GM12864 (cell line): ENCODE measurements around the gene EPB41L4B.

Experiments
- DNase-seq: peaks from one replicate; pipeline ENCODE4 v3.0.0-alpha.2; 2011; ENCODE audit warnings: low read depth
- H3K4me3 ChIP-seq: 2 replicates; pipeline ENCODE4 v1.5.1; 2011; ENCODE audit warnings: mild to moderate bottlenecking, low read depth, low read length, control low read depth
- TF ChIP-seq, protein P1 (sequence below): IDR thresholded peaks from 2 replicates; pipeline ENCODE4 v1.5.1; 2011; ENCODE audit warnings: low read depth, mild to moderate bottlenecking, moderate library complexity, low read length, control low read depth, inconsistent platforms; ENCODE audit errors: missing control alignments

EPB41L4B gene

DNA sequence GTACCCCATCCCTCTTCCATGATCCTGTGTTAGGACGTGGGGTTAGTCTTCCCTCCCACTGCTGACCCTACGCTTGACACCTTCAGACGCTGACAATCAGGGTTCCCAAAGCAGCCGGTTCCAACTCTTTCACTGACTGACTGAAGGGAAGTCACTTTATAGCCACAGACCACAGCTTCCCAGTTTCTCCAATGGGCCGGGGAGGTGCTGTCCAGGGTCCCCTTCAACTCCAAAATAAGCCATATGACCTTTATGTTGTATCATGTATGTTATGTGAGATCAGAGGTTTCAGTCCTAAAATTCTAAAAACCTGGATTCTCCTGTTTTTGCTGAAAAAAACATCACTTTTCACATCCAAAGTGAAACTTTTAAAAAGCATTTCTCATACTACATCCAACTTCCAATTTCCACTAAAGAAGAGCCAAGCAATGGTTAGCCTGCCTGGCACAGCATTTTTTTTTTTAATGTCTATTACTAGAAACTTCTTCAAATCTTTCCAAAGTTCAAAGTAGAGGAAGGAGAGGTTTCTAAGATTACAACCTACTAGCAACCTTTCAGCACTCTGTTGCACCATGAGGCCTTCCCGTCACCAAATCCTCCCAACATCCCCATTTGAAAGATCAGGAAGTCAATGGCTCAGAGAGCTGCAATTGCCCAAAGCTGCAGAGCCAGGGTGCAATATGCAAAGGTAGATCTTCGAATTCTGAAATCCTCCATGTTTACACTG, 5.2 kb downstream of the EPB41L4B start:
- H3K4me3 ChIP-seq, result no peak overlapping the region
- no peak for DNase-seq
- TF ChIP-seq, protein P1, sequence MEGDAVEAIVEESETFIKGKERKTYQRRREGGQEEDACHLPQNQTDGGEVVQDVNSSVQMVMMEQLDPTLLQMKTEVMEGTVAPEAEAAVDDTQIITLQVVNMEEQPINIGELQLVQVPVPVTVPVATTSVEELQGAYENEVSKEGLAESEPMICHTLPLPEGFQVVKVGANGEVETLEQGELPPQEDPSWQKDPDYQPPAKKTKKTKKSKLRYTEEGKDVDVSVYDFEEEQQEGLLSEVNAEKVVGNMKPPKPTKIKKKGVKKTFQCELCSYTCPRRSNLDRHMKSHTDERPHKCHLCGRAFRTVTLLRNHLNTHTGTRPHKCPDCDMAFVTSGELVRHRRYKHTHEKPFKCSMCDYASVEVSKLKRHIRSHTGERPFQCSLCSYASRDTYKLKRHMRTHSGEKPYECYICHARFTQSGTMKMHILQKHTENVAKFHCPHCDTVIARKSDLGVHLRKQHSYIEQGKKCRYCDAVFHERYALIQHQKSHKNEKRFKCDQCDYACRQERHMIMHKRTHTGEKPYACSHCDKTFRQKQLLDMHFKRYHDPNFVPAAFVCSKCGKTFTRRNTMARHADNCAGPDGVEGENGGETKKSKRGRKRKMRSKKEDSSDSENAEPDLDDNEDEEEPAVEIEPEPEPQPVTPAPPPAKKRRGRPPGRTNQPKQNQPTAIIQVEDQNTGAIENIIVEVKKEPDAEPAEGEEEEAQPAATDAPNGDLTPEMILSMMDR, result no peak

DNA sequence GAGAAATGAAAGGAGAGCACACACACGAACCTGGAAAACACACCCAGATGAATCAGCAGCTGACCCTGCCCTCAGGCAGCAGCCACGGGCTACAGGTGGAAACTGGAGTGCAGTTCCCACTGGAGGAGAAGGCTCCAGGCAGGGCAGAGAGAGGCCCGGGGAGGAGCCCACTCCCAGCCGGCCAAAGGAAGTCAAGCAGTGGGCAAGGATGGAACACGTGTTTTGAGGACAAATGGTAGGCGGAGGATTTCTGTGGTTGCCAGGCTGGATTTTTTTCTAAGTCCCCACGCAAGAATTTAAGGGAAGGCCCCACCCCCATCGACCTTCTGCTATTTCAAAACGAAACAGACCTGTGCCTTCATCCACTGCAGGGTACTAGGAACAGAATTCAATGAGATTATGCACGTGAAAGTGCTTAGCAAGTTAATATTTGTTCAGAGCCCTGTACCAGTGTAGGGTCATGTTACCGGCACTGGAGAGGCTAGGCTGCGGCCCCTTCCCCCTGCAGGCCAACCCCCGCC, 6.8 kb downstream of the EPB41L4B start:
- TF ChIP-seq, protein P1, result no peak
- DNase-seq, result no peak
- no peak overlapping the region for H3K4me3 ChIP-seq

DNA sequence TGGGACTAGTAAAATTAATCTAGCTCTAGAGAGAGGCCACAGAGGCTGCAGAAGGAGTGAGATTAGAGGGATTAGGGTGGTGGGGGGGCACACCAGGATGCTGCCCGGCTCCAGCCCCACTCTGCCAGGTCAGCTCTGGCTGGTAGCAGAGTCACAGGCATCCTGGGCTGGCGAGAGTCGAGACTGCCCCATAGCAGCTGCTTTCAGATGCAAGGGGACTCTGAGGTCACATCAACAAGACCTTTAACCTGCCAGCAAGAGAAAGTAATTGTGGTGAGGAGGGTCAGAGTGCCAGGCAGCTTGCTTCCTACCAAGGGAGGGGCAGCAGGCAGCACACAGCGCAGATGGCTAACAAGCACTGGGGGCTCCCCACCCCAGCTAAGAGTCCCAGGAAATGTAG, 7.5 kb downstream of the EPB41L4B start:
- DNase-seq, result no peak
- TF ChIP-seq, protein P1, result no peak
- no peak overlapping the region for H3K4me3 ChIP-seq

DNA sequence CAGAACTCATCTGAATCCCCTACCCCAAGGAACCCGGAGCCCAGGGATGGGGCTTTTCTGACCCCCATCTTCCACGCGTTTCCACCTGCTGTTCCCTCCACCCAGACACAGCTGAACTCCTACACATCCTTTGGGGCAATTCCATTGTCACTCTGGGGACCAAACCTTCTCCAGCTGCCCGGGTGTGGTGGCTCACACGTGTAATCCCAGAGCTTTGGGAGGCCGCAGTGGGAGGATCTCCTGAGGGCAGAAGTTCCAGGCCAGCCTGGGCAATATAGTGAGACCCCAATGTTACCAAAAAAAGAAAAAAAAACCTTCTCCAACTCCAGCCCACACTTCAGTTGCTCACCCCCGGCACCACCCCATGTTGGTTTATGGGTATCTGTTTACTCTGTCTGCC, 8.1 kb downstream of the EPB41L4B start:
- no peak for DNase-seq
- TF ChIP-seq, protein P1, result no peak

DNA sequence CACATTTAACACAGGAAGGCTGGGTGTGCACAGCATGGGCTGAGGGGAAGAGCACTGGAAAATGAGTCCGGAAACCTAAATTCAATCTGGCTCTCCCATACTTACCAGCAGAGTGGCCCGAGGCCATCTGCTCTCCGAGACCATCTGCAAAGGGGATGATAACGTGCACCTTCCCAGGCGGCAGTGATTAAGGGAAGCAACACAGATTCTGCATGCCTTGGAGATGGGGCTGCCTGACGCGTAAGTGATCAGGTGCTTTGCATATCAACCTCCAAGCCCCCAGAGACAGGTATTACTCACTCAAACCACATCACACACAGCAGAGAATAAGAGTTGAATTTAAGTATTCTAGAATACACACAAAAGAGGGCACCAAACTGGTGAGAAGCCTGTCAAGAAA, 9.1 kb downstream of the EPB41L4B start:
- DNase-seq, result no peak
- H3K4me3 ChIP-seq, result no peak overlapping the region
- TF ChIP-seq, protein P1, result no peak

More for the DNA sequence above, 8.1 kb downstream of the EPB41L4B start:
- H3K4me3 ChIP-seq, result no peak overlapping the region

DNA sequence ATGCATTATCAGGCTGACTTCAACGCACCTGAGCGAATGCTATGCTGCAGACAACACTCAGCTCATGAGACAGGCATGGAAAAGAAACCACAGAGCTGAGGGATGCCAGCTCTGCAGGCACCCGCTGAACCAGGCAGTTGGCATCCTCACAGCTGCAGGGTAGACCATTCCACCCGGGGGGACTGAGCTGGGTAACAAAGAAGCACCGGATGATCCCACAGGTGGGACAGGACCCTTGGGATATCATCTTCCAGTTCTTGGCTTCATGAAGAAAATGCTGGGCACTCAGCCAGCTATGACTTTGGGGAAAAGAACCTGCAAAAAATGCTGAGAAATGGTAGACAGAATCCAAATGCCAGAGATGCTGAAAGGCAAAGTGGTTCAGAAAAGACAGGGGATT, 9.6 kb downstream of the EPB41L4B start:
- H3K4me3 ChIP-seq, result no peak overlapping the region
- no peak for DNase-seq
- TF ChIP-seq, protein P1, result no peak

DNA sequence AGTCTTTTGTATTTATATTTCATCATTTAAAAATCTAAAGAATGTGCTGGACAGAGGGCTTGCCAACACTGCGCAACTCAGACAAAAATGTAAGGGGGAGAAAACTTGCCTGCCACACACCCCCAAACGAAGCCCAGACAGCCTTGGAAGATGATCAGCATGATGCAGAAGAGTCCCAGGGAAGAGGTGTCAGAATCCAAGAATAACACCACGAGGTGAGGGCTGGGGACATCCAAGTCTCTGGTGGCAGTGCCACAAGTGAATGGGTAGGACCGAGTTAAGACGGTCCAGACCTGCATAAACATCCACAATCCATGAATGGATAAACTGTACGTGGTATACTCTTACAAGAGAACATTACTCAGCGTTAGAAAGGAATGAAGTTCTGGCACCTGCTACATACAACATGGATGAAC, 10.4 kb downstream of the EPB41L4B start:
- TF ChIP-seq, protein P1, result no peak
- DNase-seq, result no peak
- H3K4me3 ChIP-seq, result no peak overlapping the region
